Esophagus squamous epithelium (tissue), 4 donors: ENCODE data around the gene IFNA21.

Experiments used
- CTCF ChIP-seq, 6 experiments: fragments of 450-650 bp in 4 of 6; fragments of 200-600 bp in 2 of 6; sonication (generic) in 2 of 6; IDR thresholded peaks; one replicate each; pipeline ENCODE4 v1.5.1; 2016 to 2019; ENCODE audit warnings: antibody characterized with exemption in 6 of 6, mild to moderate bottlenecking in 4 of 6, moderate library complexity in 4 of 6
- POLR2A ChIP-seq, 4 donors: fragments of 450-650 bp; IDR thresholded peaks; one replicate each; pipeline ENCODE4 v1.6.1; 2017; ENCODE audit warnings: antibody characterized with exemption in 4 of 4, mild to moderate bottlenecking in 4 of 4, moderate library complexity in 3 of 4

GRCh38 chr9:21160178-21160577 is 6.3 kb downstream of the IFNA21 start:
- no peak for TF ChIP-seq CTCF (IDR thresholded peaks at IDR 0.05)
- TF ChIP-seq POLR2A (IDR thresholded peaks at IDR 0.05) = no peak
